CD4-positive, alpha-beta T cell treated with Interleukin-6 at 100 ng/mL for 8 hours (primary cell): ENCODE data around the gene TSPAN16.

ENCODE experiments used
- DNase-seq: peaks from one replicate; pipeline ENCODE4 v3.0.0-alpha.2; 2020; ENCODE audit warnings: mixed read lengths, low spot score

Gene TSPAN16

DNA sequence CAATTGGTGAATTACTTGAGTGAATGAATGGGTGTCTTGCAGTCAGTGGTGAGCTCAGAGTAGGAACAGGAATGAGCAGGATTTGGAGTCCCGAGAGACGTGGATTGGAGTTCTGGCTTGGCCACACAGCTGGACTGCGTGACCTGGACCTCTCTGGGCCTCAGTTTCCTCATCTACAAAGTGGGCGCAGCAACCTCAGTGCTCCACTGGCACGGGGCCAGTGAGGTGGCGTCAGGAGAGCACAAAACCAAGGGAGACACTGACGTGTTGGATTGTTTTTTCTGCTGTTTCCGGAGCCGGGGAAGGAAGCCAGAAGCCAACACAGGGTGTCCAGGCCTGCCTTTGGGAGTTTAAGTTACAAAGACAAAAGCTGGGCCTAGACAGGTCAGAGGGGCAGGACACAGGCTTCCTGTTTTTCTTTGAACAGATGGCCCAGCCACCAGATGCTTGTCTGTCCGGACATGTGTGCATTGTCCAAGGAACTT, 27.1 kb upstream of the TSPAN16 start:
- no peak for DNase-seq

DNA sequence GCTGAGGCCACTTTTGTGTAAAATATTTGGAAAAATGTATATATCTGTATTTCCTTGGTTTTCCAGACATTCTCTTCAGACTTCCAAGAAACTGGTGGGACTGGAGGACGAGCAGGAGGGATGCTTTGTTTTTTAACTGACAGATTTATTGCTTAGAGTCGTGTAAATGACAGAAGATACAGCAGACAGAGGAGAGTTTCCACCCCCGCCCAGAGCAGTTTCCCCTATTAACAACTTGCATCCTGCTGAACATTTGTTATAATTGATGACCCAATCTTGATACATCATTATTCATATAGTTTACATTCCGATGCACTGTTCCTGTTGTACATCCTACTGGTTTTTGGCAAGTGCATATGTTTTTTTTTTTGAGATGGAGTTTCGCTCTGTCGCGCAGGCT, 26.6 kb upstream of the TSPAN16 start:
- no peak for DNase-seq

DNA sequence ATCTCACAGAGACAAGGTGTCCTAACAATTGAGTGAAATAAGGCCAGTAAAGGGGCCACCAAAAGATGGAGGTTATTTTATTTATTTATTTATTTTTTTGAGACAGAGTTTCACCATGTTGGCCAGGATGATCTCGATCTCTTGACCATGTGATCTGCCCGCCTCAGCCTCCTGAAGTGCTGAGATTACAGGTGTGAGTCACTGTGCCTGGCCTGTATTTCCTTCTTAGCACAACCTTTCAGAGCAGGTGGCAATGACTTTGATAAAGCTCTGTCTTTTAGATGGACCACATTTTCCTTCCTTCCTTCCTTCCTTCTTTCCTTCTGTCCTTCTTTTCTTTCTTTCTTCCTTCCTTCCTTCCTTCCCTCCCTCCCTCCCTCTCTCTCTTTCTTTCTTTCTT, 22.7 kb upstream of the TSPAN16 start:
- no peak for DNase-seq

DNA sequence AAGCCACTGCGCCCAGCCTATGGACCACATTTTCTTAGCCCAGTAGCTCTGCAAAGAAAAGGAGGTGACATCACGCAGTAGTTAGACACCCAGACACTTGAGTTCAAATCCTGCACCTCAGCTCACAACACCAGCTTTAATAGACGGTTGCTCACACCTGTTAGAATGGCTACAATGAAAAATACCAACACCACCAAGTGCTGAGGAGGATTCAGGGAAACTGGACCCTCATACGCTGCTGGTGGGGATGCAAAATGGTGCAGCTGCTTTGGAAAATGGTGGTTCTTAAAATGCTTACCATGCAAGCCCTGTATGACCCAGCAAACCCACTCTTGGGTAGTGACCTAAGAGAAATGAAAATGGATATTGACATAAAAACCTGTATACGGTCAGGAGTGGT, 22.0 kb upstream of the TSPAN16 start:
- DNase-seq = no peak

DNA sequence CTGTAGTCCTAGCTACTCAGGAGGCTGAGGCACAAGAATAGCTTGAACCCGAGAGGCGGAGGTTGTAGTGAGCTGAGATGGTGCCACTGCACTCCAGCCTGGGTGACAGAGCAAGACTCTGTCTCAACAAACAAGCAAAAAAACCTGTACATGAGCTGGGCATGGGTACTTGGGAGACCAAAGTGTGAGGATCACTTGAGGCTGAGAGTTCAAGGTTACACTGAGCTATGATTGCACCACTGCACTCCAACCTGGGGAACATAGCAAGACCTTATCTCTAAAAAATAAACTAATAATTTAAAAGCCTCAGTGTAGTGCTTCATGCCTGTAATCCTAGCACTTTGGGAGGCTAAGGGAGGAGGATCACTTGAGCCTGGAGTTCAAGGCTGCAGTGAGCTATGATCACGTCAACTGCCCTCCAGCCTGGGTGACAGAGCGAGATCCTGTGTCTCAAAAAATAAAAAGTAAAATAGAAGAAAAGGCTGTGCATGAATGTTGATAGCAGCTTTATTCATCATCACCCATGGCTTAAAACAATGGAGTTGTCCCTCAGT, 21.4 kb upstream of the TSPAN16 start:
- no peak for DNase-seq

DNA sequence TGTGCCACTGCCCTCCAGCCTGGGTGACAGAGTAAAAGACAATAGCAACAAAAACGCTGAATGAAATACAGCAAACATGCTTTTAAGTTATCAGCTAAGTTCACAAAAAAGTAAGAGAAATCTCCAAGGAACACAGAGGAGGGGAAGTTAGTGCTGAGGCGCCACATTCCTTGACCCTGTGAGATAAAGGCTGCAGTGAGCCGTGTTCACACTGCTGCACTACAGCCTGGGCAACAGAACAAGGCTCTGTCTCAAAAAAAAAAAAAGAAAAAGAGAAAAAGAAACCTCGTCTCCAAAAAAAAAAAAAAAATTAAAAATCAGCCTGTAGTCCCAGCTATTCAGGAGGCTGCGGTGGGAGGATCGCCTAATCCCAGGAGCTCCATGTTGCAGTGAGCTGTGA, 17.3 kb upstream of the TSPAN16 start:
- DNase-seq = no peak

DNA sequence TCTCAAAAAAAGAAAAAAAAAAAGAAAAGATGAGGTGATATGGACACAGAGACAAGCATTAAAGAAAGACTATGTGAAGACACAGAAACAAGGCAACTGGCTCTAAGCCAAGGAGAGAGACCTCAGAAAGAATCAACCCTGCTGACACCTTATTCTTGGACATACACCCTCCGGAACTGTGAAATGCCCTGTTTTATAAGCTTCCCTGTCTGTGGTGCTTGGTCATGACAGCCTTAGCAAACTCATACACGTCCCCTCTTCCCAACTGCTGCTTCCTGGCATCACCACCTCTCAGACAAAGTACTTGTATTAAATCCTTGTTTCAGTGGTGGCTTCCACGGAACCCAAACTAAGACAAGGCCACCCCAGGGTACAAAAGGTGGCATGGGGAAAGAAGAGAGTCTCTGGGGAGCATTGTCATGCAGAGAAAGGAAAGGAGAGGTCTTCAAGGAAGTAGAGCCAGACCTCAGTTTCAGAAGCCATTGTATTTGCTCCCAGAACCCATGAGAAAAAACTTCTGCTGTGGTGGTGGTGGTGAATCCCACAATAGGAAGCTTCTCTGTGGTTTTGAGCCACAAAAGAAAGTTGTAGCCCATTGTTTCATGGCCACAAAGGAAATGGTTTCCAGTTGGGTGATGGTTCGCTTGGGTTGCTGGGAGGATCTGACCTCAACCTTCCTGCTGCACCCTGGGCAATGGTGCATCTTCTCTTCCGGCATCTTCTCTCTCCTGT, 16.3 kb upstream of the TSPAN16 start:
- DNase-seq = peak; percentile 69

DNA sequence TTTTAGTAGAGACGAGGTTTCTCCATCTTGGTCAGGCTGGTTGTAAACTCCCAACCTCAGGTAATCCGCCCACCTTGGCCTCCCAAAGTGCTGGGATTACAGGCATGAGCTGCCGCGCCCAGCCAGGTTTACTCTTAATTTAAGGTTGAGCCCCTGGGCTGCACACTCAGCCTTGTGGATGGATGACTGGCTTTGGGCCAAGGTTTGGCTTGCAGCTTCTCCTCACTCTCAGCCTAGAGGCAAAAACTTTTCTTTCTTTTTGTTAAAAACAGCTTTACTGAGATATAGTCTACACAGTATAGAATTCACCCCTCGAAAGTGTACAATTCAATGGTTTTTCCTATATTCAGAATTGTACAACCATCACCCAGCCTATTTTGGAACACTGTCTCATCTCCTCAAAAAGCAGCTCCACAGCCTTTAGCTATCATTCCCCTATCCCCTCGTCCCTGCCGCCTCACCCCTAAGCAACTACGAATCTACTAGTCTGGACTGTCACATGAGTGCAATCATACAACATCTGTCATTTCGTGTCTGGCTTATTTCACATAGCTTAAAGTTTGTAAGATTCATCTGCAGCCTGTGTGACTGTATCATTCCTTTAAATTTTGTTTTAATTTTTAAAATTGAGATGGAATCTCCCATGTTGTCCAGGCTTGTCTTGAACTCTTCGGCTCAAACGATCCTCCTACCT, 14.5 kb upstream of the TSPAN16 start:
- no peak for DNase-seq

DNA sequence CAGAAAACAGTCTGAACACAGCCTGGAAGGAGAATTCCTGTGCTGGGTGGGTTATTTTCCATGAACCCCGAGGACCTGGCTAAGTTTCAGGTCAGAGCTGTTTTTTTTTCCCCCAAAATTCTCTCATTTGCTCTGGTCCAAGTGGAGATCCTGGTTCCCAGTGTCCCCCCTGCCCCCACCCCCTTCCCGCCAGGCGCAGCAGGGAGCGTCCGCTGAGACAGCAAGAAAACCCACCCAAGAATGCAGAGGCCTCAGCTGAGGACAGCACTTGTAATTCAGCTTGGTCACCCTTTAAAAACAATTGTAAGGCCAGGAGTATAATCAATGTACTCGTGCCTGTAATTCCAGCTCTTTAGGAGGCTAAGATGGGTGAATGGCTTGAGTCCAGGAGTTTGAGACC, 11.4 kb upstream of the TSPAN16 start:
- DNase-seq = no peak

DNA sequence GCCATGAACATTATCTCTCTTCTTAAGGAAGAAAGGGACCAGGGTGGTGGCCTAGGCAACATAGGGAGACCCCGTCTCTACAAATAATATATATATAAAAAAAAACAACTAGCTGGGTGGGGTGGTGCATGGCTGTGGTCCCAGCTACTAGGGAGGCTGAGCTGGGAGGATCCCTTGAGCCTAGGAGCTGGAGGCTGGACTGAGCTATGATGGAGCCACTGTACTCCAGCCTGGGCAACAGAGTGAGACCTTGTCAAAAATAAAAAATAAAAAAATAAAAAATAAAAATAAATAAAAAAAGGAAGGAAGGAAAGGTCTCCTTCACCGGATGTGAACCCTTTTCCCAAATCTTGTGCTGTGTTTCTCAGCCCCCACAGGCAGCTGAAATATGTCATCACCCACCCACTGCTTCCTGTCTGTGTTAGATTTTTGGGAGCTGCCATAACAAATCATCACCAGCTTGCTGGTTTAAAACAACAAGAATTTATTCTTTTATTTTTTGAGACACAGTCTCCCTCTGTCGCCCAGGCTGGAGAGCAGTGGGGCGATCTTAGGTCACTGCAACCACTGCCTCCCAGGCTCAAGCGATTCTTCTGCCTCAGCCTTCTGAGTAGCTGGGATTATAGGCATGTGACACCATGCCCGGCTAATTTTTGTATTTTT, 9.5 kb upstream of the TSPAN16 start:
- DNase-seq = no peak

DNA sequence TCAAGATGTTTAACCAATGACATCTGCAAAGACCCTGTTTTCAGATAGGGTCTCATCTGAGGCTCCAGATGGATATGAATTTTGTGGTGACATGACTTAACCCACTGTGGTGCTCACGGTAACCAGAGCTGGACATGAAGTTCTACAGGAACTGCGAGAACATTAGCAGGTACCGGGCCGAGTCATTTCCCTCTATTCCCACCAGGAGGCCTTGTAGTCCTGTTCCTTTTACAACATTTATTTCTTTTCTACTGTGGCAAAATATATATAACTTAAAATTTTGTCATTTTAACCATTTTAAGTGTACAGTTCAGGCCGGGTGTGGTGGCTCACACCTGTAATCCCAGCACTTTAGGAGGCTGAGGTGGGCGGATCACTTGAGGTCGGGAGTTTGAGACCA, 7.6 kb upstream of the TSPAN16 start:
- no peak for DNase-seq

DNA sequence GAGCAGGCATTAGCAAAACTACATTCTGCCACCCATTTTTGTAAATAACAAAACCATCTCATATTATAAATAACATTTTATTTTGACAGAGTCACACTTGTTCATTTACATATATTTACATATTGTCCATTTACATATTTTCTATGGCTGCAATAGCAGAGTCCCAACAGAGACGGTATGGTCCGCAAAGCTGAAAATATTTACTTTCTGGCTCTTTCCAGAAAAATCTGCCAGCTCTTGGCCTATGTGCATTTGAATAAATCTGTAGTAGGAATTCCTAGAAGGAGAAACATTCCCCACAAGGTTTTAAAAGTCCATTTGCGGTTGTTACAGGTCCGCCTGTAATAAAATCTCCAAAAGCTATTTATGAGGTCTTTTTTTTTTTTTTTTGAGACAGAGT, 5.7 kb upstream of the TSPAN16 start:
- no peak for DNase-seq

DNA sequence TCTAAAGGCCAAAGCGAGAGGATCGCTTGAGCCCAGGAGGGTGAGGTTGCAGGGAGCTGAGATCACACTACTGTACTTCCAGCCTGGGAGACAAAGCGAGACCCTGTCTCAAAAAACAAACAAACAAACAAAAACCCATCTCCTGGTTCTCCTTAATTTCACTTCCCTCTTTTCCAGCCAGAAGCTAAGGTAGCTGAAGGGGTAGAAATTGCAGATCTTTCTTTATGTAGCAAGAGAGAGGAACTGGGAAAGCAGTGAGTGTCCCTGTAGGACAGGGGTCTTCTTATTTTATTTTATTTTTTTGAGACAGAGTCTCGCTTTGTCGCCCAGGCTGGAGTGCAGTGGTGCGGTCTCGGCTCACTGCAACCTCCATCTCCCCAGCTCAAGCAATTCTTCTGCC, 4.5 kb upstream of the TSPAN16 start:
- DNase-seq = no peak

DNA sequence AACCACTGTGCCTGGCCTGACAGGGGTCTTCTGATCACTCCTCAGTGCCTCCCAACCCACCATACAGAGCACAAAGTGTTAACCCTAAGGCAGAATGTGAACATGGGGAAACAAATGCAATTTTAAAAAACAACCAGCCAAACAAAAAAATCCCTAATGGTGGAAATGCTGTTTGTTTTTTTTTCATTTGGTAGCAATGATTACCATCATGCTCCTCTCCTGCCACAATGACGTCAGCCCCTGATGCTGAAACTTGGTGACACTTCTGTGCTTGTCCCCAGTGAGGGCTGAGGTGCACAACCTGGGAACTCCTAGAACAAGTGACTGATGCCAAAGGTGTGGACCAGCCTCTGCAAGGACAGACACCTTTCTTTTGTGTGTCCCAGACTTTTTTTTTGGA, 4.0 kb upstream of the TSPAN16 start:
- no peak for DNase-seq

DNA sequence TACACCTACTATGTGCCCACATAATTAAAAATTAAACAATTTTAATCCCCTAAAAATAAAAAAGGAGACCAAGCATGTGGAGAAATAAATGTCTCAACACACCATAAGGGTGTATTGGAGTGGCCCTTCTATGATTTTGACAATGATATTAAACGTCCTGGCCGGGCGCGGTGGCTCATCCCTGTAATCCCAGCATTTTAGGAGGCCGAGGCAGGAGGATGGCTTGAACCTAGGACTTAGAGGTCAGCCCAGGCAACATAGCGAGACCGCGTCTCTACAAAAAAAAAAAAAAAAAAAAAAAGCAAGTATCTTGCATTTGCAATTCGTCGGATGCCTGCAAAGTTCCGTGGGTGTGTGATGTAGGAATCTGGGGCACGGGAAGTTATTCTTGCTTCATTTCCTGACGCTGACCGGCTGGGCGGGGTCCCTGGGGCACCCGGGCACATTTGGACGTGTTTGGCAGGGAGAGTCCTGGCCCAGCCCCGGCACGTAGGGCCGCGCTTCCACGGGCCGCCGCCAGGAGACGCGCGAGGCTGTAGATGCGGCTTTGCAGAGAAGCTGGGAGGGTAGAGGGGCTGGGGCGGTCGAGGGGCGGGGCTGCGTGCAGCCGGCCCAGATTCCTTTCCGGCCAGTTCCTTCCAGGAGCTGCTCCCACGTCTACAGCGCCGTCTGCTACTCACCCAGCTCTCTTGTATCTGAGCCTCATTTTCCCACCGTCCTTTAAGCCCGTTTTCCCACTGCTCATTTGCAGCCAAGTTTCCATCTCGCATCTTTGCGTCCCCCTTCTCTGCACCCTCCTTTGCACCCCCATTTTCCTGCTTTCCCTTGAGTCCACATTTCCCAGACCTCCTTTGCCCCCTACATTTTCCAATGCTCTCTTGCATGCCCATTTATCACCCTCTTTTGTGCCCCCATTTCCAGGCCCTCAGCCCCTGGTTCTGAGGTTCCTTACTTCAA, 2.2 kb upstream of the TSPAN16 start:
- peak; percentile 73 for DNase-seq

DNA sequence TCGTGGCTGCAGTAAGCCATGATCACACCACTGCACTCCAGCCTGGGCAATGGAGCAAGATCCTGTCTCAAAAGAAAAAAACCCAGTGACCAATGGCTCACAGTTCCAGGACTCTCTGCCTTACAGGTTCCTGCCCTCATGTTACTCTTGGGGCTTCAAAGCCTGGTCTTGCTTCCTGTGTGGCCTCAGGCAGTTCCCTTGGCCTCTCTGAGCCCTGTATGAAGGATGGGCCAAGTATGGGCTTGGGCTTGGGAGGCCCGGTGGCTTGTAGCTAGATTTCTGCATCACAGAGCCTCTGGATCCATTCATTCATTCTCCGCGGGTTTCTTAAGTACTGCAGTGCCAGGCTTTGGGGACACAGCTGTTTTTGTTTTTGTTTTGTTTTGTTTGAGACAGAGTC, 780 bp upstream of the TSPAN16 start:
- DNase-seq = no peak

DNA sequence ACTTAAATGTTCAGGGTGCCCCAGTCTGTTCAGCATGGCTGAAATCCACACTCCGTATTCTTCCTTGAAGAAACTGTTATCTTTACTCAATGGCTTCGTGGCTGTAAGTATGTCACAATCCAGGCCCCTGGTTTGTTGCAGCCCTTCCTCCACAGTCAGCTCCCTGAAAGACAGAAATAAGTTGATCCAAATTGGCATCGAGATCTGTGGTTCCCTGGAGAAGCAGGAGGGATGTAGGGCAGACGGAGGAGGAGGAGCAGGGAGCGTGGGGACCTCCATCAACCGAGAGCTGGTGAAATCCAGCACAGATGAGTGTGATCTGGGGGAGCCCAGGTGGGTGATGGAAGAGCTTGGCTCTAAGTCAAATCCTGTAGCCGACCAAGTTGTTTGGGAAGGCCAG, 304 bp downstream of the TSPAN16 start:
- DNase-seq = no peak

DNA sequence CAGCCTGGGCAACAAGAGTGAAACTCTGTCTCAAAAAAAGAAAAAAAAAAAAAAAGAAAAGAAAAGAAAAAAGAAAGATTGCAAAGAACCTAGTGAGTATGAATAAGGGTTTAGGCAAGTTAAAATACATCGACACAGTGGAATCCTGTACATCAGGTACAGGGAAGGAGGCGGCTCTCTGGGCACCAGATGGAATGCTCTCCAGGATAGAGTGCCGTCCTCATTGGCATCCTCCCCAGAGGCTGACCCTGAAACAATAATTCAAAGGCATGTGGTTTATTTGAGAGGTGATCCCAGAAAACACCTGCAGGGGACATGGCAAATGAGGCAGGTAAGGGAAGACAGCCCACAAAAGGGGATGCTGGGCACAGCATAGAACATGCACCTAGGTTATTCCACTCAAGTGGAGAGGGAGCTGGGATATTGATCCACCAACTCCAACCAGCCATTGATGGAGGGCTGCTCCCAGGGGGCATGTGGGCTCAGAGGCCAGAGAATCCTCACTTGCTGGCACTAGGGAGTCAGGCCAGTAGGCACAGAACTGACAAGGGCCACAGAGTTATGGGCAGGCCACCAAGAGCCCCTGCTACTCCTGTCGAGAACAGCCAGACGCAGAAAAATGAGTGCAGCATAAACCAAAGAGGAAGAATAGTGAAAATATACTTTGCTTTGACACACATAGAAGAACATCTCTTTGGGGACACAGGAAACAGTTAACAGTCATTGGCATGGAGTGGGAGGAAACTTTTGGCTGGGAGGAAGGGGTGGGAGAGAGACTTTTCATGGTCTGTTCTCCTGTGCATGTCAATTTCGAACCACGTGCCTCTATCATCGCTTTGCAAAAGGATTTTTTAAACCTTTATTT, 4.2 kb downstream of the TSPAN16 start:
- no peak for DNase-seq

DNA sequence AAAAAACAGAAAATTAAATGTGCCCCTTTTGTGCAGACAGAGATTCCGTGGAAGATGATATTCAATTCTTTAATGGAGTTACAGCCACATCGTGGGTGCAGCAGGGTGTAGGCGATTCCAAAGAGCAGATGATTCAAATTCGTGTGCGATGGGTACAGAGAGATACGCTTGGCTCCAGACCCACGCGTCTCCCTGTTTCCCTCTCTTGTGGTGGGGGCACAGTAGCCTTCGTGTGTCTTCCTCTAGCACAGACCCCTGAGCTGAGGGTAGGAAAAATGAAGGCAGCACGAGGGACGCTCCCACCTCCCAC, 4.8 kb downstream of the TSPAN16 start:
- no peak for DNase-seq

DNA sequence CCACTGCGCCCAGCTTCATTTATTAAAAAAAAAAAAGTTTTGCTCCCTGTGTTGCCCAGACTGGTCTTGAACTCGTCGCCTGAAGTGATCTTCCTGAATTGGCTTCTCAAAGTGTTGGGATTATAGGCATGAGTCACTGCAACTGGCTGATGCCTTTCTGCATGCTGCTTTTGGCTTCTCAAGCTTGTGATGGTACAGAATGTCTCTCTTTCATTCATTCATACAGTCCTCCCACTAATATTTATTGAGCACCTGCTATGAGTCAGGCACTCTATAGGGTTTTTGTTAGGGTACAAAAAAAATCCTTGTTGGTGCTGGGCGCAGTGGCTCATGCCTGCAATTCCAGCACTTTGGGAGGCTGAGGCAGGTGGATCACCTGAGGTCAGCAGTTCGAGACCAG, 9.0 kb downstream of the TSPAN16 start:
- no peak for DNase-seq

DNA sequence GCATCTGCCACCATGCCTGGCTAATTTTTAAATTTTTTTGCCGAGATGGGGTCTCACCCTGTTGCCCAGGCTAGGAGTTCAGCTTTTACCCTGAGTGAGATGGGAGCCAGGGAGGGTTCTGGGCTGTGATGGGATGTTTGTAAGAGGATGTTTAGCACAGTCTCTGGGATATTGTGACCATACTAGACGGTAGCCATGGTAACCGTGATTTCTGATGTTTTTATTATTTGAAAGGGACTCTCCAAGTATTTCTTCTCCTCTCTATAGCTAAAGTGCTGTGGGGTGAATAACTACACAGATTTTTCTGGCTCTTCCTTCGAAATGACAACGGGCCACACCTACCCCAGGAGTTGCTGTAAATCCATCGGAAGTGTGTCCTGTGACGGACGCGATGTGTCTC, 10.4 kb downstream of the TSPAN16 start:
- no peak for DNase-seq
